ENCODE results near the gene PCLO.

DNA sequence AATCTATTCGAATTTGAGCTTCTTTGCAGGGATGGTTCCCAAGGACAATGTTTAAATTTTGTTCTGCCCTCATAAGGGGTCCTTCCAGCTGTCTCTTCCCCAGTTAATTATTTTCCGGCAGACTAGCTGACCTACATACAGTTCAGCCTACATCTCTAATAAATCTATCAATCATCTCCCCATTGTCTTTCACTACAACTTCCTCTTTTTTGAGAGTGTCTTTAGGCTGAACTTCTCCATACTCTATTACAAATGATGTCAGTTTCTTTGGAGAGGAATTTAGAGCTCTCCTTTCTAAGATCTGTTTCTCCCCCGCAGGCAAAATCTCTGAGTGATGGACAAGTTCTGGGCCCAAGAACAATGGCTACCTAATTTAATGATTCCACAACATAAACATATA, 122.2 kb downstream of the PCLO start:
- TF ChIP-seq, protein P1, sequence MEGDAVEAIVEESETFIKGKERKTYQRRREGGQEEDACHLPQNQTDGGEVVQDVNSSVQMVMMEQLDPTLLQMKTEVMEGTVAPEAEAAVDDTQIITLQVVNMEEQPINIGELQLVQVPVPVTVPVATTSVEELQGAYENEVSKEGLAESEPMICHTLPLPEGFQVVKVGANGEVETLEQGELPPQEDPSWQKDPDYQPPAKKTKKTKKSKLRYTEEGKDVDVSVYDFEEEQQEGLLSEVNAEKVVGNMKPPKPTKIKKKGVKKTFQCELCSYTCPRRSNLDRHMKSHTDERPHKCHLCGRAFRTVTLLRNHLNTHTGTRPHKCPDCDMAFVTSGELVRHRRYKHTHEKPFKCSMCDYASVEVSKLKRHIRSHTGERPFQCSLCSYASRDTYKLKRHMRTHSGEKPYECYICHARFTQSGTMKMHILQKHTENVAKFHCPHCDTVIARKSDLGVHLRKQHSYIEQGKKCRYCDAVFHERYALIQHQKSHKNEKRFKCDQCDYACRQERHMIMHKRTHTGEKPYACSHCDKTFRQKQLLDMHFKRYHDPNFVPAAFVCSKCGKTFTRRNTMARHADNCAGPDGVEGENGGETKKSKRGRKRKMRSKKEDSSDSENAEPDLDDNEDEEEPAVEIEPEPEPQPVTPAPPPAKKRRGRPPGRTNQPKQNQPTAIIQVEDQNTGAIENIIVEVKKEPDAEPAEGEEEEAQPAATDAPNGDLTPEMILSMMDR (IDR thresholded peaks at IDR 0.05): no peak
- TF ChIP-seq POLR2A (IDR thresholded peaks at IDR 0.05): no peak
